ENCODE results near the gene VAV2.
"Not testable (repeated sequence)": the region's sequence is repeated elsewhere in the genome, so short reads cannot be mapped to it uniquely, and the experiment has no call there.

Gene VAV2

GRCh38 chr9:133995012-133995896 lies 3.1 kb upstream of the VAV2 start:
- no peak for DNase-seq

GRCh38 chr9:133994353-133995011 lies 2.4 kb upstream of the VAV2 start:
- DNase-seq, result peak in 1 of 2 donors; percentile 72

DNA sequence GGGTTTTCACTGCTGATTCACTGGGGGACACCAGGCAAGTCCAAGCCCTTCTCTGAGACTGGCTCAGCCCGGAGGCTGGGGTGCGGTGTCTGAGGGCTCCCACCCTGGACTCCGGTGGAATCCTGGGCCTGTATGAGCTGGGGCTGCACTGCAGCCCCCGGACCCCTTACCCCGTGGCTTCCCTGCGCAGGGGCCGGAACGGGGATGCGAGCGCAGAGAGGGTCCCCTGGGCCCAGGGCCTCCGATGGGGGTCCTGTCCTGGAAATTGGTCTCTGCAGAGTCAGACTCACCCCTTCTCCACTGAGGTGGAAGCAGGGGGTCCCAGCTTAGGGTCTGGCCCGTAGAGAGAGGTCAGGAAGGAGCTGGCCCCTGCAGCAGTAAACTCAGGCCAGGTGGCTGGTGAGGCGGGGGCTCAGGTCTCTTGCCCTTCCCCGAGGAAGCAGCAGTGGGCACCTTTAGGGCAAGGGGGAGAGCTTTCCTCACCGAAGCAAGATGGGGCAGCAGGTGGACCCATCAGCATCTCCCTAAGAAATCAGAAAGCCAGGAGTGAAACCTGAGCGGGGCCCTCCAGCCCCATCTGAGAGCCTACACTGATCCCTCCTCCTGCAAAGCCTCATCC lies 1.6 kb upstream of the VAV2 start:
- no peak for DNase-seq

- DNase-seq, result peak; percentile 15 to 68
Measured at GRCh38 chr9:133992780-133993634, 883 bp upstream of the VAV2 start.

DNA sequence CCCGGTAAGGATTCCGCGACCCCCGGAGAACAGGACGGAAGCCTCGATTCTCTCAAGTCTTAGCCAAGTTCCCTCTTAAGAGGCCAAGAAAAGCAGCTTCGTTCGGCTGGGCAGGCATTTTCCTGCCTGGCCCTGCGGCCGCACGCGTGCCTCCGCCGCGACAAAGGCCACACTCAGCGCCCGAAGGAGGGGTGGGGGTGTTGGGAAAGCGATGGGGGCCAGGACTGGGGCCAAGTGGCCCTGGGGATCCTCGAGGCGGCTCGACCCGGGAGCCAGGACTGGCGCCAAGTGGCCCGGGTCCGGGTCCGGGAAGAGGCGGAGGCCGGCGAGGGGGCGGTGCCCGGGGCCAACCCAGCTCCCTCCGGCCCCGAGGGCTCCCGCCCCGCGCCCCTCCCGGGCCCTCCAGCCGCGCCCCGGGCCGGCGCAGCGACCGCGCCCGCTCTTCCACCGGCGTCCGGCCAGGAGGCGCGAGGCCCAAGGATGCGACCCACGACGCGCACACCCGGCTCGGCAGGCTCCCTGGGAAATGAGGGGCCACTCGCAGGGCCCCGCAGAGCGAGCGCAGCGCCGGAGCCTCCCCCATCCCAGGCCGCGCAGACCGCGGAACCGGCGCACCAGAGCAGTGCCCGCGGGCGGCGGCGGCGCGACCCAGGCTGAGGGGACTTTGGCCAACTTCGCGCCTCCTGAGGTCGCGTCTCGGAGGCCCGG lies 756 bp downstream of the VAV2 start:
- peak in 1 of 2 donors; percentile 6 for DNase-seq

GRCh38 chr9:133990366-133991213 lies 1.5 kb downstream of the VAV2 start:
- DNase-seq, result no peak

DNA sequence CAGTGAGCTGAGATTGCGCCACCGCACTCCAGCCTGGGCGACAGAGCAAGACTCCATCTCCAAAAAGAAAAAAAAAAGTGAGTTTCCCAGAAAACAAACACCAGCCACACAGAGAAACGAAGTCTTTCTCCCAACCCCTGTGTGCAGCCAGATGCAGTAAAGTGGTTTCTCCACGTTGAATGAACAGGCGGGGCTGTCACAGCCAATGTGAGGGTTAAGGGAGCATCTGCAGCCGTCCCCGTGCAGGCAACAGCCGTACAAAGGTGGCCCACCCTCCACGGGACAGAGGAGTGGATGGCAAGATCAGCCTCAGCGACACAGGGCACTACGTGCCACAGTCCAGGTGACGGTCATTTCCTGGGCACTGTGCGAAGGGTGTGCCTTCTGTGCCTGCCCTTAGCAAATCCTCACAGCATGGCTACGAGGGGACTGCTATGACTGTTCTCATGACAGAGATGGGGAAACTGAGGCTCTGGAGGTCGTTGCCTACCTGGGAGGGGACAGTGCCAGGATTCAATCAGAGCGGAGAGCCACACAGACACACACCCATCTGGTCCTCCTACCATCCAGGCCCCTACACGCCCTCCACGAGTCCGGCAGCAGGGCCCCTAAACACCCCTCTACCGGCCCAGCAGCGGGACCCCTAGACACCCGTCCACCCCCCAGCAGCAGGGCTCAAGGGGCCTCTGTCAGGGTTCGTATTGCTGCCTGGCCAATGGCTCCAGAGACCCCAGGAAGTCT lies 2.3 kb downstream of the VAV2 start:
- DNase-seq, result no peak

DNA sequence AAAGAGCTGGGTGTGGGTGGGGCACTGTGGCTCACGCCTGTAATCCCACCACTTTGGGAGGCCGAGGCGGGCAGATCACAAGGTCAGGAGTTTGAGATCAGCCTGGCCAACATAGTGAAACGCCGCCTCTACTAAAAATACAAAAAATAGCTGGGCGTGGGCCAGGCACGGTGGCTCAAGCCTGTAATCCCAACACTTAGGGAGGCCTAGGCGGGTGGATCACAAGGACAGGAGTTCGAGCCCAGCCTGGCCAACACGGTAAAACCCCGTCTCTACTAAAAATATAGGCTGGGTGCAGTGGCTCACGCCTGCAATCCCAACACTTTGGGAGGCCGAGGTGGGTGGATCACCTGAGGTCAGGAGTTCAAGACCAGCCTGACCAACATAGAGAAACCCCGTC lies 3.4 kb downstream of the VAV2 start:
- not testable (repeated sequence) for DNase-seq

GRCh38 chr9:133987946-133988665 lies 4.0 kb downstream of the VAV2 start:
- DNase-seq, result no peak

DNA sequence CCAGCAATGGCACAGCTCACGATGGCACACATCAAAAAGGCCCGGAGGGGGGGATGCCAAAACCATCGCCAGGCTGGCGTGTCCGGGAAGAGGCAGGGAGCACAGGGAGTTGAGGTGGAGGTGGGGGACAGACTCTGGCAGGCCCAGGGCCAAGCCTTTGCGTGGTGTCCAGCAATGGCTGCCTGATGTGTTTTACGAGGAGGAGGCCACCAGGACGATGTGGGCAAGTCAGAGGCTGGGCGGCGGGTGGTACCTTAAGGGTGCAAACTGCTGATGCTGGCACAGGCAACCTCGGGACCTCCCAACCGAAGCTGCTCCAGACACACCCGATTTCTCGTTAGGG lies 4.7 kb downstream of the VAV2 start:
- DNase-seq, result no peak

GRCh38 chr9:133986774-133987445 lies 5.2 kb downstream of the VAV2 start:
- no peak for DNase-seq

- DNase-seq, result no peak
Measured at GRCh38 chr9:133986061-133986460, 6.1 kb downstream of the VAV2 start.

DNA sequence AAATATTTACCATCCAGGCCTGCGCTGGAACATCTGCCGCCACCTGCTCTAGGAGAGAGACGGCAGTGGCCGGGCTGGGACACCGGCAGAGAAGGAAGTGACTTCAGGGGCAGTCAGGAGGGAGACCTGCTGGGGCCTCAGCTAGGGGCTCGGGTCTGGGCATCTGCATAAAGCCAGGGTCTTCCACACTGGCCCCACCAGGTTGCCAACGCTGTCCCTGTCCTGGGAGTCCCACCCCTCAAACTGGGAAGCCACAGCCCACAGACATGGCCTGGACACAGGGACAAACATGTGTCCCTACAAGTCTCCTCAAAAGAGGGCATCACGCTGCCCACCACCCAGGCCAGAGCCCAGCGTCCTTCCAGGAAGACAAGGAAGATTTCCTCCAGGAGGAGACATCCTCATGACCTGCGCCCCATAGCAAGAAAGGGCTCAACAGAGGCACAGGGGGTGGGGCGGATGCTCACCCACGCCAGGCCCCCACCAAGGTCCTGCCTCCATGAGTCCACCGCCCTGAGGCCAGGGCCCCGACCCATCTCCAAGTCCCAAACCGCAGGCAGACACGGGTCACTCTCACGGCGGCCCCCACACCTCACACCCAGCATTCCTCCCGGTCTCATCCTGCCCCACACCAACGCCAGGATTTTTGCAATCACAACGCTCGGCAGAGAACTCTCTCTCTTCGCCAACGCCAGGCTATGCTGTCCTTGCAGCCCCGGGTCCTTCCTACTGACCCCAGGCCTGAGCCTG lies 9.0 kb downstream of the VAV2 start:
- DNase-seq, result no peak

DNA sequence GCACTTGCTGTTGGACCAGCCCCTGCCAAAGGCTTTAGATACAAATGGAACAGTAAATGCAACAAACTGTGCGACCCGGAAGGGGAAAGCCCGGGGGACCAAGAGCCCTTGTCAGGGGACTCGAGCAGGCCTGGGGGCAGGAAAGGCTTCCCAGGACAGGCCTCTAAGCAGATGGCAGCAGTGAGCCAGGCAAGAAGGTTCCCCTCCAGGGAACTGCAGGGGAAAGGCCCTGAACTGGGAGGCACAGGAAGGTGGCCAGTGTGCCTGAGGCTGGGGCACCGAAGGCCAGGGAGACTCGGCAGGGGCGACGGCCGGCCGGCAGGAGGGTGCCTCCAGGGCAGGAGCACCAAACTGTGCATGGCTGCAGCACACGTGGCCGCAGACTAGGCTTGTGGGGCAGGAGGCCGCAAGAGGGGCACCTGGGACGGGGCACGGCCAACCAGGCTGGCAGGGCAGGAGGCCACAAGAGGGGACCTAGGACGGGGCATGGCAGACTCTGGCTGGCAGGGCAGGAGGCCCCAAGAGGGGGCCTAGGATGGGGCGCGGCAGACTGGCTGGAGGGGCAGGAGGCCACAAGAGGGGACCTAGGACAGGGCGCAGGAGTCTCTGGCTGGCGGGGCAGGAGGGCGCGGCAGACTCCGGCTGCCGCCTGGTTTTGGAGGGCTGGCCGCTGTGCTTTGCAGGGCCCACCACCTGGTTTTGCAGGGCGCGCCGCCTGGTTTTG lies 10.0 kb downstream of the VAV2 start:
- DNase-seq, result no peak

- no peak for DNase-seq
Measured at GRCh38 chr9:133981589-133981957, 10.6 kb downstream of the VAV2 start.

DNA sequence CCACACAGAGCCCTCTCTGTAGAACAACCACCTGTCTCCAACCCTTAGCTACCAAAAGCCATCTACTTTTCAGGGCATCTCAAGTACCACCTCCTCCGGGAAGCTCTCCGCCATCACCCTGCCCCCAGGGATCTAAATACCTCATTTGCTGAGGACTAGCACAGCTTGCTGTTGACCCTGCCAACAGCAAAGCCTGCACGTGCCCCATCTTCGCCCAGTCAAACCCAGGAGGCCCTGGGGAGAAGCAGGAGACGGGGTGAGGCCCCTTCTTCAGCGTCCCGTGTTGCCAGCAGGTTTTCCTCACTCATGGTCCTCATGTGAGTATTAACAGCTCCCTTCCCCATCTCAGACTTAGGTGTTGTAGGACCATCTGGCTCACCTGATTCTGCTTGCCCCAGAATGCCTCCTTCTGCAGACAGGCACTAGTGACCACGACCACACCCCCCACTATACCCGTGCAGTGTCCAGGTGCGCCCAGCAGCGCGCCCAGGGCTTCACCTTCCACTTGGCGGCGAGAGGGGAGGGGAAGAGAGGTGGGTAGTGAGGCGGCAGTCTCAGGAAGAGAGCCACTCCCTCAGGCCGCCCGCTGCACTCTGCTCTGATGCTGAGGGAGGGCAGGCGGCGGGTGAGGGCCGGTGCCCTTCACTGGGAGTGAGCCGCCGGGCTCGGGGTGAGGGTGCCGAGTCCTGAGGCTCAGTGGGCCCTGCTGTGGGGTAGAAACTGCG lies 11.1 kb downstream of the VAV2 start:
- DNase-seq, result no peak
